Keratinocyte (primary cell): ENCODE measurements around the gene STEAP3. TPM values are rescaled to one million over a fixed set of nuclear protein-coding genes. Genes with fewer than 3 reads are reported as not detected.

Experiments used
- DNase-seq: peaks from one replicate; pipeline ENCODE4 v3.0.0-alpha.2; 2011; ENCODE audit warnings: low read depth, missing footprints, low spot score
- FAIRE-seq: peaks from 2 replicates; lab custom pipeline; 2011; peaks lifted over from hg19 to GRCh38; lab: Jason Lieb, UNC
- H2AFZ ChIP-seq: 2 replicates; pipeline ENCODE4 v1.6.0; 2012; ENCODE audit warnings: low read length, control low read depth, inconsistent platforms; ENCODE audit not compliant: control insufficient read depth
- H3K27ac ChIP-seq: 2 replicates; pipeline ENCODE4 v1.5.1; 2011; ENCODE audit warnings: low read length; ENCODE audit not compliant: control insufficient read depth, insufficient read depth
- H3K27me3 ChIP-seq: 3 replicates; pipeline ENCODE4 v1.6.0; 2011; ENCODE audit warnings: low read length; ENCODE audit not compliant: control insufficient read depth, insufficient read depth; ENCODE audit errors: extremely low read depth
- H3K36me3 ChIP-seq, 2 experiments: 2 replicates in 1 of 2; 3 replicates in 1 of 2; pipeline ENCODE4 v1.5.1; 2011; ENCODE audit warnings: low read length in 2 of 2, mild to moderate bottlenecking in 1 of 2; ENCODE audit not compliant: control insufficient read depth in 2 of 2, insufficient read depth in 2 of 2; ENCODE audit errors: extremely low read depth in 1 of 2
- H3K4me1 ChIP-seq: 3 replicates; pipeline ENCODE4 v1.5.1; 2011; ENCODE audit warnings: low read length; ENCODE audit not compliant: control insufficient read depth, insufficient read depth; ENCODE audit errors: extremely low read depth
- H3K4me2 ChIP-seq: 3 replicates; pipeline ENCODE4 v1.6.0; 2011; ENCODE audit warnings: low read depth, low read length; ENCODE audit not compliant: control insufficient read depth, insufficient read depth; ENCODE audit errors: extremely low read depth
- H3K4me3 ChIP-seq, 3 experiments: fragments of 200-600 bp in 1 of 3; sonication (generic) in 1 of 3; 2 replicates in 2 of 3; 3 replicates in 1 of 3; pipeline ENCODE4 v1.5.1; 2011 to 2016; ENCODE audit warnings: low read length in 3 of 3, mild to moderate bottlenecking in 3 of 3, control low read depth in 2 of 3, inconsistent platforms in 1 of 3, low read depth in 1 of 3, mixed read lengths in 1 of 3, mixed run types in 1 of 3, moderate library complexity in 1 of 3; ENCODE audit not compliant: control insufficient read depth in 2 of 3, insufficient read depth in 2 of 3; ENCODE audit errors: extremely low read depth in 1 of 3
- H3K79me2 ChIP-seq: 2 replicates; pipeline ENCODE4 v1.6.0; 2012; ENCODE audit warnings: low read length; ENCODE audit not compliant: control insufficient read depth, insufficient read depth
- H3K9ac ChIP-seq: 3 replicates; pipeline ENCODE4 v1.6.0; 2011; ENCODE audit warnings: low read length; ENCODE audit not compliant: control insufficient read depth, insufficient read depth; ENCODE audit errors: extremely low read depth
- H3K9me1 ChIP-seq: 3 replicates; pipeline ENCODE4 v1.6.0; 2011; ENCODE audit warnings: low read length; ENCODE audit not compliant: control insufficient read depth, insufficient read depth; ENCODE audit errors: extremely low read depth
- H3K9me3 ChIP-seq: 2 replicates; pipeline ENCODE4 v1.5.1; 2012; ENCODE audit warnings: low read depth, low read length; ENCODE audit not compliant: control insufficient read depth
- H4K20me1 ChIP-seq: 3 replicates; pipeline ENCODE4 v1.6.0; 2011; ENCODE audit warnings: low read length; ENCODE audit not compliant: control insufficient read depth, insufficient read depth; ENCODE audit errors: extremely low read depth
- CTCF ChIP-seq, 3 experiments: IDR thresholded peaks in 1 of 3; conservative IDR thresholded peaks in 1 of 3; optimal IDR thresholded peaks in 1 of 3; 2 replicates in 2 of 3; 3 replicates in 1 of 3; pipeline versions ENCODE3 to v1.5.1; 2011; ENCODE audit warnings: low read length in 3 of 3, mild to moderate bottlenecking in 3 of 3, moderate library complexity in 2 of 3, control low read depth in 1 of 3, inconsistent platforms in 1 of 3; ENCODE audit not compliant: insufficient read depth in 2 of 3; ENCODE audit errors: extremely low read depth in 1 of 3
- EZH2 ChIP-seq: IDR thresholded peaks from one replicate; pipeline ENCODE4 v1.6.1; 2012; ENCODE audit warnings: inconsistent platforms, mild to moderate bottlenecking, low read length, moderate library complexity
- dilution Hi-C: fragments of 300-500 bp; cut with MboI; formaldehyde crosslinking; loops from one replicate; pipeline ENCODE4 v1.7.0; 2020; ENCODE audit warnings: low sequenced_read_pairs; ENCODE audit not compliant: extremely low pct_ligation_motif_present
- polyA plus RNA-seq, 5 experiments: library from polyadenylated mRNA; depleted of rRNA in 3 of 5; stranded (reverse) in 3 of 5; stranded (forward) in 1 of 5; unstranded in 1 of 5; fragments of >200 nt; gene quantifications; 1 replicate in 1 of 5; 2 replicates in 3 of 5; 3 replicates in 1 of 5; pipeline versions ENCODE4 v1.2.1 to v1.2.3, GENCODE V29; 2011 to 2012; ENCODE audit warnings: missing spikeins in 2 of 5, low read depth in 1 of 5, low replicate concordance in 1 of 5

The STEAP3 gene
- polyA plus RNA-seq, 1 donor (not counting 4 experiments of a cell fraction or from before 2014, with no cell fraction given), result 19.9 TPM

- Histone ChIP-seq H3K9me1 (no peaks in the 10 kb centered on the region), H3K79me2 (no peaks in the 10 kb centered on the region), H3K27me3 (peaks cover 4% of the 10 kb centered on the region), H3K4me3 (no peak overlapping the region), H2AFZ (no peak overlapping the region), H3K27ac (no peak overlapping the region), H3K36me3 (no peaks in the 10 kb centered on the region), H3K4me1 (peaks cover 27% of the 10 kb centered on the region), H3K4me2 (no peak overlapping the region), H3K9me3 (no peaks in the 10 kb centered on the region), H4K20me1 (no peaks in the 10 kb centered on the region), H3K9ac (no peak overlapping the region)
- FAIRE-seq (no peak), DNase-seq (no peak)
- TF ChIP-seq CTCF (optimal IDR thresholded peaks at IDR 0.05 in 1 of 3, IDR thresholded peaks at IDR 0.05 in 1 of 3, conservative IDR thresholded peaks at IDR 0.05 in 1 of 3; ENCODE audit: extremely low read depth in 1 of 3, insufficient read depth in 2 of 3, low read length in 3 of 3) (no peak), EZH2 (no peak)
- dilution Hi-C loops, result no loop called here
These were observed 3.8 kb upstream of the STEAP3 start for GRCh38 chr2:119219873-119220272.

- Histone ChIP-seq H3K9me3 (no peaks in the 10 kb centered on the region), H3K27me3 (peaks cover 4% of the 10 kb centered on the region), H3K4me3 (no peak overlapping the region), H3K4me1 (peaks cover 27% of the 10 kb centered on the region), H2AFZ (no peak overlapping the region), H4K20me1 (no peaks in the 10 kb centered on the region), H3K27ac (no peak overlapping the region), H3K79me2 (no peaks in the 10 kb centered on the region), H3K36me3 (no peaks in the 10 kb centered on the region), H3K9me1 (no peaks in the 10 kb centered on the region), H3K4me2 (no peak overlapping the region), H3K9ac (no peak overlapping the region)
- FAIRE-seq, result no peak
- dilution Hi-C loops, result no loop called here
- DNase-seq, result no peak
- TF ChIP-seq EZH2 (no peak), CTCF (optimal IDR thresholded peaks at IDR 0.05 in 1 of 3, IDR thresholded peaks at IDR 0.05 in 1 of 3, conservative IDR thresholded peaks at IDR 0.05 in 1 of 3; ENCODE audit: extremely low read depth in 1 of 3, insufficient read depth in 2 of 3, low read length in 3 of 3) (no peak)
These were observed 2.8 kb upstream of the STEAP3 start for GRCh38 chr2:119220720-119221301.
